Activated CD4-positive, CD25-positive, alpha-beta regulatory T cell treated with anti-CD3 and anti-CD28 coated beads, Interleukin-2, amount 50 U/mL, for 24 hours (primary cell): ENCODE results near the gene ADAM12.

Source experiments
- ATAC-seq, 2 donors: fragments of 150-1000 bp; cut with Tn5 transposase; one replicate each; pipeline ENCODE4 v1.10.0; 2021; ENCODE audit warnings: mild to moderate bottlenecking in 1 of 2, moderate library complexity in 1 of 2

ADAM12 gene

DNA sequence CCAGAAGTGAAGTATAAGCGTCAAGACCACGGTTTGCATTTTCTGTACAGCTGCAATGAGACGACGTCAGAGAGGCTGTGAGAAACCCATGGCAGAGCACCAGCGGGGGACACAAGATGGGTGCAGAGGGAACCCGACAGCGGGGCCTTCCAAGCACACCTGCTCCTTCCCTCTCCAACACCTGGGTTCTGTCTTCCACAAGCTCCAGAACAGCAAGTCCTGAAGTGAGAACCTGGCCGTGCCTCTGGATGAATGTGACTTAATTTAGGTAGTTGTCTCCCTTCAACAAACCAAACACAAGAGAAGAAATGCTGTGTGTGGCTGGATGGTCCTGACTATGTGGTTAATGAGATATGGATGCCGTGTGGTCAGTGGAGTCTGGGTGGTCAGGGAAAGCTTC, 76.1 kb downstream of the ADAM12 start:
- ATAC-seq: no peak

DNA sequence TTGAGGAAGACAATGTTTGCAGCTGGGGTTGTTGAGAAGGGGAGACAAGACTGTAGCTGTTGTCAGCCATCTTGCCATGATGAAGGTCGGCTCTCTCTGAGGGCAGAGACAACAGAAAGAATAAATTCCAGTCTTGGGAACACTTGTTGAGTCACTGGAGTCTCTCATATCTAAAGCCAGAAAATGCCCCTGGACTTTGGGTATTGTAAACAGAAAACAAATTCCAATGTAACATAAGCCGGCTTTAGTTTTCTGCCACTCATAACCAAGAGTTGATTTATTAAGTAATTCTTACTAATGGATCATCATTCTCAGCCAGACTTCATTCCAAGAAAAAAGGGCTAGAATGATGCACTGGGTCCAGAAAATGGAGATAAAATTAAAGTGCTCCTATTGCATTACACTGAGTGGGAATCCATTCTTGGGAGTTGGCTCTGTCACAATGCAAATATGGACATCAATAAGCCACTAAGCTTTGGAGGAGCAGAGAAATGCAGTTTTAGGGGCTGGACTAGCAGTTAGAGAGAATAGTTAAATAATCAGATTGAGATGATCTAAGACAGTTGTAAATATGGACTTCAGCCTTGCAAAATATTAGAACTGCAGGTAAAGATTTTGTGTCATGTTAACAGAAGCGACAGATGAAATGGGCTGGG, 78.9 kb downstream of the ADAM12 start:
- no peak for ATAC-seq

DNA sequence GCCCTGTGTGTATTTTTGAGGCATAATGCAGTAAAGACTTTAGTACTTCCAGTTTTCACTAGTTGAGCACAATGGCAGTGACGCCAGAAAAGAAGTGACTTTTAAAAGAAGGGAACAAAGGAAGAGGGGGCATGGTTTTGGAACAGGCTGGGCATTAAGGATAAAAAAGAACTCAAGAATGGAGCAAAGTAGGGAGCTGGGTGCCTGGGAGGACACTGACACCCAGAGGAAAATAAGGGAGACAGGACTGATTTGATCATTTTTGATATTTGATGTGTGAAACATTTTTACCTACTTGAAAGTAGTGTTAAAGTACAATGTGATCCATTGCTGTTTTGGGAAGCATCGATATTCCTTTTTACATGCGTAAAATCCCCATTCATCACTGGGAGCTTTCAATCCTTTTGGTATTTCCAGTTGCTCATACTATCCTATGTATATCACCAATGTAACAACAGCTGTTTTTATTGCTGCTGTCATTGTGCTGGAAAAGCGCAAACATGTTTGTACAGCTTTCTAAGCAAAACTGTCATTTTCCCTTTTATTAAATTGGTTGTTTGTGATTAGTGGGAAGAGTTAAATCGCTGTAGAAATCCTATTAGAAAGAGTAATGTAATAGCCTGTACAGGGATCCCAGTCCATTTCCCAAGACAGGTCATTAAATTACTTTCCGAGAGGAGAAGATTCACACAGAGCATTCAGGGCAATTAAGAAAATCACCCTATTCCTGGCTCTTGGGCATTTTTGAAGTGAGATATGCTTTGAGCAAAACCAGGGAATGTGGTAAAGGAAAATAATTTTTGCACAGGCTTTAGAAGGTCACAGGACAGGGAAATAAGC, 85.2 kb downstream of the ADAM12 start:
- no peak for ATAC-seq

DNA sequence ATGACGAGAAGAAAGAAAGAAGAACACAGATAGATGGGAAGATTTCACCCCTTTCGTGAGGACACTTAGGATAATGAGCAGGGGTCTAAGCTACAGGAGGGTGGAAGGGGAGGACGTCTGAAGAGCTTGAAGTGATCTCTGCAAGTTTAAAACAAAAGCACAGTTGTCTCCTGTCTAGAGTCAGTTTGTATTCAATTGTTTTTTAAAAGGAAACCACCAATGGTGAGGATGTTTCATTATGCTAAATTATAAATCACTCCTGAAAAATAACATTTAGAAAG, 85.9 kb downstream of the ADAM12 start:
- ATAC-seq: no peak

DNA sequence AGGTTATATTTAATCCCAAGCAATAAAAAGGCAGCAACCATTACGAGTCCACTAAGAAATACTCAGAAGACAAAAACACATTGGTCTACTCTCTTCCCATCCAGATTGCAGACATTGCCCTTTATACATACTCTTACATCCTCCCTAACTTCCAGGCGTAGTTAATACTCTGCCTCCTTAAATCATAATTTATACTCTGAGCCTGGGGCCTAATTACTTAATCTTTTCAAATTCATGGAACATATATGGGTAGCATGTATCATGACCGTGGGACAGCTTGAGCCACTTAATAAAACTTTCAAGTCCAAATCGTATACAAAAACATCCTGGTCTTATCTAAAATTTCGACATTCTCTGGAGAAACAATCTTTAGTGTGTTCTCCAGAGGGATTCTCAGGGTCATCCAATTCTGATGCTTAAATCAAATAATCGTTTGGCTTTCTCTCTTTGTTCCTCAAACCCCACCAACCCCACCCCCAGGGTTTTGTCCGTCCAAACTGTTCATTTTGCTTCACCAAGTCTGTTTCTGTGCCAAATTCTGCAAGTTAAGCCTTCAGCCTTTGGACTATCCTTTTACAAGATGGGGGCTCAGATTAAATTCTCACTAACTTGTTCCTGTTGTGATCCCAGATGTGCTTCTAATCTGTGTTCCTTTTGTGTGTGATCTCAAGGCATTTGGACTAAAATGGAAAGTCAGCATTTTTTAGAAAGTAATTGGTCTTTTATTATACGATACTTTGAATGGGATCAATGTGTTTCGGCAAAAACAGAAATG, 86.4 kb downstream of the ADAM12 start:
- no peak for ATAC-seq

DNA sequence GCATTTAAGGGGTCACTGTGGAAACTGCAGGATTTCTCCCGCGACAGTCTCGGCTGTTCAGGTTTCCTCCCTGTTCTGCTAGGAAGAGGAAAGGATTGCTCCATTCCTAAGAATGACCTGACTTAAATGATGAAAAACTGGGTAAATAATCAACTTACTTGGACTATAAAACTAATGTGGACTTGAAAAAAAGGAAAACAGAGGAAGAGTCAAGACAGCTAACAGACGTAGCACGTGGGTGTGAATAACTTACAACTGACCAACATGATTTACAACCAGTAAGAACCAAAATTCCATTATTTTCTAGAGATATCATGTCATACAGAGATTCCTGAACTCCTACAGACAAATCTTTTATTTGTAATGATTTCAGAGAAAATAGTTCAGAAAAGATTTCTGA, 93.8 kb downstream of the ADAM12 start:
- ATAC-seq: no peak

DNA sequence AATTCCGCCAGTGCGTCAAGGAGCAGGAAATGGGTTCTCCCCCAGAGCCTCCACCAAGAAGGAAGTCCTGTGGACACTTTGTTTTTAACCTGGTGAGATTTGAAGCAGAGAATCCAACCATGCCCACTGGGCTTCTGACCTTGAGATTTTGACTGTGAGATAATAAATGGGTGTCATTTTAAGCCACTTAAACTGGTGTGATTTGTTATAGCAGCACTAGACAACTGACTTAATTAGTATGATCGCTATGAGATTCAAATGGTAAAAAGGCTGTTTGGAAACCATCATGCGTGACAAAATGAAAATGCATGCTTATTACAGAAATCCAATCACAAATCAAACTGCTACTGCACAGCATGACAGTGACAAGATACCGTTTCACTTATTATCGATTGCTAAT, 98.0 kb downstream of the ADAM12 start:
- no peak for ATAC-seq

DNA sequence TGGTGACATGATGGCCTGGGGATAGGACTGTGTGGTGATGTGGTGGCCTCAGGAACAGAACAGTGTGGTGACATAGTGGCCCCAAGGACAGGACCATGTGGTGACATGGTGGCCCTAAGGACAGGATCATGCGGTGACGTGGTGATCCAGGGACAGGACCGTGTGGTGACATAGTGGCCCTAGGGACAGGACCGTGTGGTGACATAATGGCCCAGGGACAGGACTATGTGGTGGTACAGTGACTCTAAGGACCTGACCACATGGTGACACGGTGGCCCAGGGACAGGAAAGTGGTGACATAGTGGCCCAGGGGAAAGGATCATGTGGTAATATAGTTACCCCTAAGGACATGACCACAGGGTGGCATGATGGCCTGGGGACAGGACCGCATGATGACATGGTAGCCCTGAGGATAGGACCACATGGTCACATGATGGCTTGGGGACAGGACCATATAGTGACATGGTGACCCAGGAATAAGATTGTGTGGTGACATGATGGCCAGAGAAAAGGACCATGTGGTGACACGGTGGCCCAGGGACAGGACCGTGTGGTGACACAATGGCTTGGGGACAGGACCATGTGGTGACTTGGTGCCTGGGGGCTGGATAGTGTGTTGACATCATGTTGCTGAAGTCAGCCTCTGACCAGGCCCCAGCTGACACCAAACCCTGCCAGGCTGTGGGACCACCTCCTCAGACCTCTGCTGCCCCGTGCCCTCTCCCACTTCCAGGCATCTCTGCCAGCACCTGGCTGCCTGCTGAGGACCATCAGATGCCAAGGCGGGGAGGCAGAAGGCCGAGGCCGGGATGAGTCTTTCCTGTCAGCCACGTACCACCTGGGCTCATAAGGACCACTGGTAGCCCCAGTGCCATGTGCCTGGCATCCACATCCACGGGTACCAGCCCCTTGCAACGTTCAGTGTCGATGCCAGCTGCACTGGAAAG, 99.5 kb downstream of the ADAM12 start:
- no peak for ATAC-seq

DNA sequence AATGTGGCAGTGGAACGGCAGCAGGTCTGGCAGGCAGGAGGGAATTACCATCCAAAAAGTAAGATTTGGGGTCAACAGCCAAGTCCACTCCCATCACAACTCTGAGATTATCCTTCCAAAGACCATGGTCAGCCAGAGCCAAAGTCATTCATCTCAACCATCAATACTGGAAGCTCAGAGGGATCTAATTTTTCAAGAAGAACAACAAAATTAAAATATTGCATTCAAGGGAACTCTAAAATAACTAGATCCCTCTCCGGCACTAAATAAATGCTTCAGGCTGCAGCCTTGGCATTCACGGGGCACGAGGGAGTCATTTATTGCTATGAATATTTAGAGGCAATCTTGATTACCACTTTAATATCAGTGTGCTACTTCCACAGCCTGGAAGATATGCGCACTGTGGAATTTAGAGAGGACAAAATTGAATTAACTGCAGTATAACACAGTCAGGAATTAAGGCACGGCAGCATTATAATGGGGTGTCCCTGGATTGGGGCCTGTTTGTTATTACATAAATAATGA, 102.0 kb downstream of the ADAM12 start:
- no peak for ATAC-seq

DNA sequence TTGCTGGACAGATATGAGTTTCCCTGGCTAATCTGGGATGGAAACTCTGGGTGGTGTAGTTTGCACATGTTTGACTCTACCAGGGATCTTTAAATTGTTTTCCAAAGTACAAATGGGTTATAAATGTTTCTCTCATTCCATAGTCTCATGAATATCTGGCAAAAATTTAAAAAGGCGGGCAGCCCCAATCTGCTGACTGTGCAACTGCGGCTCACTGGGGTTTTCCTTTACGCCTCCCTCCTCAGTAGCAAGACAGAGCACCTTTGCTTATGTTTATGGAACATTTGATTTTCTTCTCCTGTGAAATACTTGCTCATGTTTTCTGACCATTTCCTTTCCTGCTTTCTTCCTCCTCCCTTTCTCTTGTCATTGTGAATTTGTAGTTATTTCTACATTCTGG, 105.0 kb downstream of the ADAM12 start:
- ATAC-seq: no peak

DNA sequence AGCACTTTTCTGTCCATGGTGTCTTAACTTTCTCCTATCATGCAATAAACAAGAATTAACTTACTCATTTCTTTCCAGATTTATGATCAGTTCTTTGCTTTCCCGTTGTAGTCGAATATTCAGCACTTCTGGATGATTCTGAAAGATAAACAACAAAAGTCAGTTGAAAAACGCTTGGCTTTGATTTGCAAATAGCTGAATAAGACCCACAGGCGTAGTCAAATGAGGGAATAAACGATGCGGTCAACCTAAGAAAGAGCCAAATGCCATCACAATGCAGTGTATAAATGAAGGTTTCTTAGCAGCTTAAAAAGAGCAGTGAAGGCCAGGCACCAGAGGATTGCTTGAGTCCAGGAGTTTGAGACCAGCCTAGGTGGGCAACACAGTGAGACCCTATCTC, 109.4 kb downstream of the ADAM12 start:
- ATAC-seq: no peak

DNA sequence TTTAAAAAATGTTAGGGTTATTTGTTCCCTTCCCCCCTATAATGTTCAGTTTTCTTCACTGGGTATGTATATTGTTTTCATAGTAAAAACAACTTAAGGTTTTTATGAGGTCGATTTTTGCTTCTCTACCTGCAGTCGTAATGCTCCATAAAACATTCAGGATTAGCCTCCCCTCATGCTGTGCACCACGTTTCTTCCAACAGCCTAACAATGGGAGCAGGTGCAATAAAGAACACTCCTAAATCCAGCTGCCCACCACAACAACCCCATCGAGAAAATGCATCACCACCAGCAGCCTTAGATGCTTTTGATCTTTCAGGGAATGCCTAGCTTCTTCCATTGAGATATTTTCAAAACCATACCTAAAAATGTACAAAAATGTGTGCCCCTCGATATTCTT, 111.1 kb downstream of the ADAM12 start:
- ATAC-seq: no peak

DNA sequence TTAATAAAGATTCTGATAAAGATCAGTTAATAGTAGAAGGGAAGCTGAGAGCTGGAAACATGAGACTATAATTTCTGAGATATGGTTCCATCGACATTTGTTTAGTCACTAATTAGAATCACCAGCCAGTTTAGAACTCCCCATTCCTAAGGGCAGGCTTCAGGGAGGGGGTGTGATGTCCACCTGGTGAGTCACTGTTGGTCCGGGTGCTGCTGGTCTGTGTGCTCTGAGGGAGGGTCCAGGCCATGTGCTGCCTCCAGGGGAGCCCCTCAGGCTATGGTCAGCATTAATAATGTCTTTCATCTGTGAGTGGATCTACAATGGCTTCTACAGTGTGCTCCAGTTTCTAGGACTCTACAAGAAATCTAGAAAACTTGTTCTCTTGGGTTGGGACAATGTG, 115.8 kb downstream of the ADAM12 start:
- no peak for ATAC-seq

DNA sequence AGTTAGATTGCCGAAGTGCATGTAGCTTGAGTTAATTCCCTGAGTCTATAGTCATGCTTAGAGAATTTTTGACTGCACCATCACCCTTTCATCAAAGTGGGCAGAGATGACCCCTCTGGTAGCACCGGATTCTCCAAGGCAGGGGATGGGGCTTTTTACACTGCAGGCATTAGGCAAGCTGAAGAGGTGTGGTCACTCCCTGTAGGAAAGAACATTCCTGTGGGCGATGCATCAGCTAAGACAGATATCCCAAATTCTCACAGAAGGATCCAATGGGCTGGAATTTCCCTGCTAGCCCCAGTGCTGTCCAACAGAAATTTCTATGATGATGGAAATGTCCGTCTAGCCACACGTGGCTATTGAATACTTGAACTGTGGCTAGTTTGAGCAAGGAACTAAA, 118.2 kb downstream of the ADAM12 start:
- no peak for ATAC-seq

DNA sequence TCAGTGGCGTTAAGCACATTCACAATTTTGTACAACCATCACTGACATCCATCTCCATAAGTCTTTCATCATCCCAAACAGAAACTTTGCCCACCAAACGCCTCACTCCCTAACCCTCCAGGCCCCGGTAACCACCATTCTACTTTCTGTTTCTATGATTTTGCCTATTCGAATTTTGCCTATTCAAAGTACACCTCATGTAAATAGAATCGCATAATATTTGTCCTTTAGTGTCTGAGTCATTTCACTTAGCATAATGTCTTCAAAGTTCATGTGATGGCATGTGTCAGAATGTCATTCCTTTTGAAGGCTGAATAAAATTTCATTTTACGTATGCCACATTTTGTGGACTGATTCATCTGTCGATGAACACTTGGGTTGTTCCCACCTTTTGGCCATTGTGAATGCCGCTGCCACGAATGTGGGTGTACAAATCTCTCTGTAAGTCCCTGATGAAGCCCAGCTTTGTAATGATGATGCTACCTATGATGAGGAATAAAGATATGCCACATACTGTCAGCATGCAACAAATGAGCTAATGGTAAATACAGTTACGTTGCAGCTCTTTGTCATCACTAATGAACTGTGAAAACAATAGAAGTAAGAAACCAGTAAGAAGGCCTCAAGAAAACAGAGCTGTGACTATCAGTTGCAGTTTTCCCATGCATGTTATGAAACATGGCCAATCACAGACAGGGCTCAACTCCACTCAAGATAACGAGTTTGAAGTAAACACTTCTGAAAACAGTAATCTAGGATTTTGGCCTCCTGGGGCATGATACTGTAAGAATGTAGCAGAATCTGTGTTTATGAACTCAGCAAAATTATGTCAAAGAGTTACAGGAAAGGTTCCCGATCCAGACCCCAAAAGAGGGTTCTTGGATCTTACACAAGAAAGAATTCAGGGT, 120.0 kb downstream of the ADAM12 start:
- peak; percentile 35 to 41 for ATAC-seq

DNA sequence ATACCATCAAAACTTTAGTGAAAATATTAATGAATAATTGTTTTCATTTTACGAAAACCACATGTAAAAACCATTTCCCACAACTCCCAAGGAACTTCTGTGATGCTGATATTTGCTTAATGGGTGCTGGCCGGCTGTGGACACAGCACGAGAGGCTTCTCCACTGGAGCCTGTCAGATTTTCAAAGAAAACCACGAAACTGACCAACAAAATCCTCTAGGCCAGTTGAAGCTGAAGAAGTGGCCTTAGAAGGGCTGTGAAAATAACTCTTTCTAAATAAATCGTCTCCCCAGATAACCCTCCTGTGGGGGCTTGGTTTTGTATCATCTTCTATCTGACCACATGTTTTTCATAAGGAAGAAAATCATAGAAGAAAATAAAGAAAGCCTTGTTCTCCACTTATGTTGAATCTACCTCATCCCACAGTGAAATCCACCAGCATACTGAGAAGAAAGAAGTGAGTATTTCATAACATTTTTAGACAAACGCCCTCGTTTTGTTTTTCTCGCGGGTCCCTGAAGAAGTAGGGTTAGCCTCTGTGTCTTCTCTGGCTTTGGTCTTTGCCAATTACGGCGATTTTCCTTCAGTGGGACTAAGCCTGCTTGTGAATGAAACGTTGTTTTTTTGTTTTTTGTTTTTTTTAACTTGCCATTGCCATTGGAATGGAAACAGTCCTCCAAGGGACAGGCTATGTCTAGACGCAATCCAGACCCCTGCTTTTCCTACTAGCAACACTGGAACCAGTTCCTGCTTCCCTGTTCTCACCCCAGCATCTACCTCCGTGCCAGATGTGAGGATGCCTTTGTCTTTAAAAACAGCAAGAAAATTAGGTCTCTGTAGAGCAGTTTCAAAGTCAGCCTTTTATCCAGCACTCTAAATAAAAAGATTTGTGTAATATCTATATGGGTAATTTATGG, 123.9 kb downstream of the ADAM12 start:
- ATAC-seq: no peak

DNA sequence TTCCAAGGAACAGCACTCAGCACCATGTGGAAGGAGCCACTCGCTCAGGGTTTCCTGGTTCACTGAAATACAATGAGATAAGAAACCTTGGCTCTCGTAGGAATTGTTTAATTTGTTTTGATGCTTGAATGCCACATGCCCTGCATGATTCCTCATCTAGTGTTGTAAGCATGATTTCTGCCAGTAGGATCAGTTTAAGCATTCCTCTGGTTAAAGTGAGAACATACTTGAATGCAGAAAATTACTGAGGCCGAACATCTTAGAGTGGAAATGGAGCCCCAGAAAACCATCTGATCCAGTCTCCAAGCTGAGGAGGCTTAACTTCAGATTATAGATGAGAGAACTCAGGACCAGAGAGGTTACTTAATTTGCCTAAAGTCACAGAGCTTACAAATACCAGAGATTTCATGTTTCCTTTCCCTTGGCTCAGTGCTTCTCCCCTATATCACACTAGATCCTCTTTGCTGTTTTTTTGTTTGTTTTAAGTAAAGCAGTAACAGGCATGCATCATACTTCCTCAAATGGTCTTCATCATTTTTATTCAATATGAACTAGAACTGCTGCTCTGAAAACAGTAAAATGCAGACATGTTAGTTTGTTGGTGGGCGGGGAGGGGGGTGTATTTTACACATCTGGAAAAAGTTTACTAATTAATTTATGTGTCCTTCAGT, 125.1 kb downstream of the ADAM12 start:
- ATAC-seq: no peak

DNA sequence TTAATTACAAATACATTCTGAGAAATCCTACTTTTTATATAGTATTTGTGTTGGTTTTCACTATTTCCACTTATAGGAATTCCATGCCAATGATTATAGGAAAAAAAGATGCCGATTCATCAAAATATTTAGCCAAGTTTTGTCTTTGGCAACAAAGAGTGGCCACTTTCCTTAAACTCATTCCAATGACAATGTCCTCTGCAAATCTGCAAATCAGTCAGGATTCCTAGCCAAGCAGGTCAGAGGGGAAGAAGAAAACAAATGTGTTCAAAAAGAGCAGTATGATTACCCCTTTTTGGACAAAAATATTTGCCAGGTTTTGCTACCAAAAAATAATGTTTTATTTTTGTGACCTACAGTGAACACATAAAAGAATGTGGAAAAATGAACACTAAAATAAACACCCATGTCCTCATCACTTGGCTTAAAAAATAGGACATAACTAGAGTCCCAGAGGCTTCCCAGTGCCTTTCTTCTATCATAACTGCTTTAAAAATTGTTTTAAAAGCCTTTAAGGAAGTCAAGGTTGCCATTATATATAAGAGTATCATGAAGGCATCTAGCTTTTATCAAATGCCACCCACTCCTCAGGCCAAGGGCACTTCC, 125.9 kb downstream of the ADAM12 start:
- no peak for ATAC-seq

DNA sequence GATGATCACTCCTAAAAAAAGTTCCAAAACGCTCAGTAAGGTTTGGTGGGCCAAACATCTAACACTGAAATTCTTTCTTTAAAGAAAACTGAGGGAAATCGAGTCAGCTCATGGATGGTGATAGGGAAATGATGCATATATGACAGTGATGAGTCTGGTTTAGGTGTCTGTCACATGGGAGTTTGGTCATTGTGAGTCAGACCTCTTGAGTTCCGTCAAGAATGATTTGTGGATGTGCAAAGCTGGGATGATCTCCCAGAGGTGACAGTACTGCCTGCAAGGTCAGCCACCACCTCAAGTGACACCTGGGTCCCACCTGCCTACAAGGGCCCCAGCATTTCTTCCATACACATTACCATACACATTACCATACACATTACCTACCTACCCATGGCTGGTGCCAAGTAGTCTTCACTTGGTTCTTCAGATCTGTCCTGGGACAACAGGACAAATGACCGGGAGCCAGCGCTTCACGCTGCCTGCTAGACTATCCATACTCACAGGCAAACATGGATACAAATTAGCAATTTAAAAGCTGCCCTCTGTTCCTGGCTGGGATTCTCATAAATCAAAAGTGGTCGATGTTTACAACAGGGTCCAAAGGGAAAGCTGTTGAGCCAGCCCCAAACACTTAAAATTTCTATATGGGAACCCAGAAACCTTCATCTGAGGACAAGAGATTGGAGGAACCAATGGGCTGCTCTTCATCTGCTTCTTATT, 128.4 kb downstream of the ADAM12 start:
- ATAC-seq: no peak
